WTC11 (cell line): ENCODE results near the gene TEKTIP1.

ENCODE experiments used
- CREB1 ChIP-seq: sonication (generic); formaldehyde crosslinking; IDR thresholded peaks from 2 replicates; pipeline ENCODE4 v1.8.0; 2023; ENCODE audit warnings: mild to moderate bottlenecking, missing genetic modification reagents
- EMX1 ChIP-seq: fragments of 250-450 bp; sonication (Bioruptor Pico); IDR thresholded peaks from 2 replicates; pipeline ENCODE4 v1.8.0; 2021; ENCODE audit warnings: mild to moderate bottlenecking
- NFE2L1 ChIP-seq: sonication (generic); formaldehyde crosslinking; IDR thresholded peaks from 2 replicates; pipeline ENCODE4 v1.8.1; 2023; ENCODE audit warnings: missing genetic modification reagents
- TEAD4 ChIP-seq: sonication (generic); formaldehyde crosslinking; IDR thresholded peaks from 2 replicates; pipeline ENCODE4 v1.8.0; 2022; ENCODE audit warnings: mild to moderate bottlenecking, missing genetic modification reagents
- TF ChIP-seq, protein P1 (sequence below): sonication (generic); formaldehyde crosslinking; conservative IDR thresholded peaks from 2 replicates; pipeline ENCODE4 v1.8.1; 2022; ENCODE audit warnings: mild to moderate bottlenecking, missing genetic modification reagents
- TF ChIP-seq, protein P2 (sequence below): sonication (generic); formaldehyde crosslinking; IDR thresholded peaks from 2 replicates; pipeline ENCODE4 v1.8.0; 2022; ENCODE audit warnings: mild to moderate bottlenecking, missing genetic modification reagents
- TF ChIP-seq, protein P3 (sequence below): sonication (generic); formaldehyde crosslinking; IDR thresholded peaks from 2 replicates; pipeline ENCODE4 v1.8.1; 2023; ENCODE audit warnings: mild to moderate bottlenecking, missing genetic modification reagents, borderline replicate concordance
- TF ChIP-seq, protein P4 (sequence below): fragments of 200-600 bp; IDR thresholded peaks from 2 replicates; pipeline ENCODE4 v1.8.0; 2022; ENCODE audit warnings: antibody characterized with exemption

DNA sequence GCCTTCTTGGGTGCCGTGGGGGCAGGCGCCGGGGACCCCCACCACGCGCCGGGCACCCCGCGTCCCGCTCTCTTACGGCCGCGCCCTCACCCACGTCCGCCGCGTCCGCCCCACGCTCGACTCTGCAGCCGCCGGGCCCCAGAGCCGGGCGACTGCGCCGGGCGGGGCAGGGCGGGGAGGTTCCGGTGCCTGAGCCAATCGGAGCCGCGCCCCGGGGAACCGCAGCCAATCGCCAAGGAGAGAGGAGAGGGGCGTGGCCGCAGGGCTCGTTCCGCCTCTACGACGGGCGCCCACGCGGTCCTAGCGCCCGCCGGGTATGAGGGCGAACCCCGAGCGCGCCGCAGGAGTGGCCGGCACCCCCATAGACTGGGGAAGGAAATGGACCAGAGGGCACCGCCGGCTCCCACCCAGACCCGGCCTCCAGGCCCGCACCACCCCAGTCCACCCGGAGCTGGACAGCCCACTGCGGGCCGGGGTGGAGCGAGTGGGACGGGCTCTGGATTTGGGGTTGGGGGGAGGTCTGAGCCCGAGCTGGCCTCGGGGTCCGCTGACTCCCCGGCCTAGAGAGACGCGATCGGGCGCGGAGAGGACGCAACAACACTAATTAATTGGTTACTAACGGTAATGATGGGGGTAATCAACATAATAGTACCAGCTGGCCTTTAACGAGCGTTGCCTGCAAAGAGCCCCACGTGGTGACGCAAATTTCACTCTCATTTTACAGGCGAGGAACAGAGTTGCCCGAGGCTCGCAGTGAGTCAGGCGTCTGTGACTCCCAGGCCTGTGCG lies 18.7 kb downstream of the TEKTIP1 start, which contains the start of gene MFSD12:
- no peak for TF ChIP-seq TEAD4 (CRISPR knock-in tag)
- no peak for TF ChIP-seq EMX1 (CRISPR knock-in tag)
- TF ChIP-seq, protein P1, sequence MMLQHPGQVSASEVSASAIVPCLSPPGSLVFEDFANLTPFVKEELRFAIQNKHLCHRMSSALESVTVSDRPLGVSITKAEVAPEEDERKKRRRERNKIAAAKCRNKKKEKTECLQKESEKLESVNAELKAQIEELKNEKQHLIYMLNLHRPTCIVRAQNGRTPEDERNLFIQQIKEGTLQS (CRISPR knock-in tag), result no peak
- TF ChIP-seq, protein P2, sequence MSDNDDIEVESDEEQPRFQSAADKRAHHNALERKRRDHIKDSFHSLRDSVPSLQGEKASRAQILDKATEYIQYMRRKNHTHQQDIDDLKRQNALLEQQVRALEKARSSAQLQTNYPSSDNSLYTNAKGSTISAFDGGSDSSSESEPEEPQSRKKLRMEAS, result no peak; the same call in 1 of the 2 replicates
- no peak for TF ChIP-seq NFE2L1 (CRISPR knock-in tag)
- TF ChIP-seq, protein P3, sequence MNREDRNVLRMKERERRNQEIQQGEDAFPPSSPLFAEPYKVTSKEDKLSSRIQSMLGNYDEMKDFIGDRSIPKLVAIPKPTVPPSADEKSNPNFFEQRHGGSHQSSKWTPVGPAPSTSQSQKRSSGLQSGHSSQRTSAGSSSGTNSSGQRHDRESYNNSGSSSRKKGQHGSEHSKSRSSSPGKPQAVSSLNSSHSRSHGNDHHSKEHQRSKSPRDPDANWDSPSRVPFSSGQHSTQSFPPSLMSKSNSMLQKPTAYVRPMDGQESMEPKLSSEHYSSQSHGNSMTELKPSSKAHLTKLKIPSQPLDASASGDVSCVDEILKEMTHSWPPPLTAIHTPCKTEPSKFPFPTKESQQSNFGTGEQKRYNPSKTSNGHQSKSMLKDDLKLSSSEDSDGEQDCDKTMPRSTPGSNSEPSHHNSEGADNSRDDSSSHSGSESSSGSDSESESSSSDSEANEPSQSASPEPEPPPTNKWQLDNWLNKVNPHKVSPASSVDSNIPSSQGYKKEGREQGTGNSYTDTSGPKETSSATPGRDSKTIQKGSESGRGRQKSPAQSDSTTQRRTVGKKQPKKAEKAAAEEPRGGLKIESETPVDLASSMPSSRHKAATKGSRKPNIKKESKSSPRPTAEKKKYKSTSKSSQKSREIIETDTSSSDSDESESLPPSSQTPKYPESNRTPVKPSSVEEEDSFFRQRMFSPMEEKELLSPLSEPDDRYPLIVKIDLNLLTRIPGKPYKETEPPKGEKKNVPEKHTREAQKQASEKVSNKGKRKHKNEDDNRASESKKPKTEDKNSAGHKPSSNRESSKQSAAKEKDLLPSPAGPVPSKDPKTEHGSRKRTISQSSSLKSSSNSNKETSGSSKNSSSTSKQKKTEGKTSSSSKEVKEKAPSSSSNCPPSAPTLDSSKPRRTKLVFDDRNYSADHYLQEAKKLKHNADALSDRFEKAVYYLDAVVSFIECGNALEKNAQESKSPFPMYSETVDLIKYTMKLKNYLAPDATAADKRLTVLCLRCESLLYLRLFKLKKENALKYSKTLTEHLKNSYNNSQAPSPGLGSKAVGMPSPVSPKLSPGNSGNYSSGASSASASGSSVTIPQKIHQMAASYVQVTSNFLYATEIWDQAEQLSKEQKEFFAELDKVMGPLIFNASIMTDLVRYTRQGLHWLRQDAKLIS (CRISPR knock-in tag), result no peak
- TF ChIP-seq, protein P4, sequence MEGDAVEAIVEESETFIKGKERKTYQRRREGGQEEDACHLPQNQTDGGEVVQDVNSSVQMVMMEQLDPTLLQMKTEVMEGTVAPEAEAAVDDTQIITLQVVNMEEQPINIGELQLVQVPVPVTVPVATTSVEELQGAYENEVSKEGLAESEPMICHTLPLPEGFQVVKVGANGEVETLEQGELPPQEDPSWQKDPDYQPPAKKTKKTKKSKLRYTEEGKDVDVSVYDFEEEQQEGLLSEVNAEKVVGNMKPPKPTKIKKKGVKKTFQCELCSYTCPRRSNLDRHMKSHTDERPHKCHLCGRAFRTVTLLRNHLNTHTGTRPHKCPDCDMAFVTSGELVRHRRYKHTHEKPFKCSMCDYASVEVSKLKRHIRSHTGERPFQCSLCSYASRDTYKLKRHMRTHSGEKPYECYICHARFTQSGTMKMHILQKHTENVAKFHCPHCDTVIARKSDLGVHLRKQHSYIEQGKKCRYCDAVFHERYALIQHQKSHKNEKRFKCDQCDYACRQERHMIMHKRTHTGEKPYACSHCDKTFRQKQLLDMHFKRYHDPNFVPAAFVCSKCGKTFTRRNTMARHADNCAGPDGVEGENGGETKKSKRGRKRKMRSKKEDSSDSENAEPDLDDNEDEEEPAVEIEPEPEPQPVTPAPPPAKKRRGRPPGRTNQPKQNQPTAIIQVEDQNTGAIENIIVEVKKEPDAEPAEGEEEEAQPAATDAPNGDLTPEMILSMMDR, result no peak
- TF ChIP-seq CREB1, result no peak
